ENCODE measurements around the gene HDAC3.

The HDAC3 gene

GRCh38 chr5:141602606-141603005, 34.0 kb downstream of the HDAC3 start:
- DNase-seq (ENCODE audit: low read depth): no peak

GRCh38 chr5:141598391-141599345, 38.0 kb downstream of the HDAC3 start:
- no peak for DNase-seq (ENCODE audit: low read depth)

GRCh38 chr5:141597814-141598213, 38.8 kb downstream of the HDAC3 start:
- no peak for DNase-seq (ENCODE audit: low read depth)

GRCh38 chr5:141597394-141597793, 39.3 kb downstream of the HDAC3 start:
- no peak for DNase-seq (ENCODE audit: low read depth)

GRCh38 chr5:141596867-141597266, 39.8 kb downstream of the HDAC3 start:
- no peak for DNase-seq (ENCODE audit: low read depth)

GRCh38 chr5:141590127-141590526, 46.5 kb downstream of the HDAC3 start:
- no peak for DNase-seq (ENCODE audit: low read depth)

- no peak for DNase-seq (ENCODE audit: low read depth)
These were observed 50.4 kb downstream of the HDAC3 start for GRCh38 chr5:141586246-141586645.

- DNase-seq (ENCODE audit: low read depth): no peak
These were observed 51.1 kb downstream of the HDAC3 start for GRCh38 chr5:141585594-141585993.

- DNase-seq (ENCODE audit: low read depth): no peak
These were observed 62.5 kb downstream of the HDAC3 start for GRCh38 chr5:141574122-141574510.

GRCh38 chr5:141573489-141574121, 63.0 kb downstream of the HDAC3 start:
- DNase-seq (ENCODE audit: low read depth): no peak

All from stimulated activated CD8-positive, alpha-beta memory T cell treated with anti-CD3 and anti-CD28 coated beads, Interleukin-15, amount 100 ng/mL, for 1 hour (primary cell).